ENCODE data around the gene GPX6.

DNA sequence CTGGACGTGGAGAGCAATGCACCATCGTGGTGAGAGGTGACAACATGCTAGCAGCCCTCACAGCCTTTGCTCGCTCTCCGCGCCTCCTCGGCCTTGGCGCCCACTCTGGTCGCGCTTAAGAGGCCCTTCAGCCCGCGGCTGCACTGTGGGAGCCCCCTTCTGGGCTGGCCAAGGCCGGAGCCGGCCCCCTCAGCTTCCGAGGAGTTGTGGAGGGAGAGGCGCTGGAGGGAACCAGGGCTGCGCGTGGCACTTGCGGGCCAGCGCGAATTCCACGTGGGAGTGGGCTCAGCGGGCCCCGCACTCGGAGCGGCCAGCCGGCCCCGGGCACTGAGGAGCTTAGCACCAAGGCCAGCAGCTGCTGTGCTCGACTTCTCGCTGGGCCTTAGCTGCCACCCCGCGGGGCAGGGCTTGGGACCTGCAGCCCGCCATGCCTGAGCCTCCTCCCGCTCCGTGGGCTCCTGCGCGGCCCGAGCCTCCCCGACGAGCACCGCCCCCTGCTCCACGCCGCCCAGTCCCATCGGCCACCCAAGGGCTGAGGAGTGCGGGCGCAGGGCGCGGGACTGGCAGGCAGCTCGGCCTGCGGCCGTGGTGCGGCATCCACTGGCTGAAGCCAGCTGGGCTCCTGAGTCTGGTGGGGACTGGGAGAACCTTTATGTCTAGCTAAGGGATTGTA, 3.8 kb downstream of the GPX6 start:
- TF ChIP-seq, protein P1, sequence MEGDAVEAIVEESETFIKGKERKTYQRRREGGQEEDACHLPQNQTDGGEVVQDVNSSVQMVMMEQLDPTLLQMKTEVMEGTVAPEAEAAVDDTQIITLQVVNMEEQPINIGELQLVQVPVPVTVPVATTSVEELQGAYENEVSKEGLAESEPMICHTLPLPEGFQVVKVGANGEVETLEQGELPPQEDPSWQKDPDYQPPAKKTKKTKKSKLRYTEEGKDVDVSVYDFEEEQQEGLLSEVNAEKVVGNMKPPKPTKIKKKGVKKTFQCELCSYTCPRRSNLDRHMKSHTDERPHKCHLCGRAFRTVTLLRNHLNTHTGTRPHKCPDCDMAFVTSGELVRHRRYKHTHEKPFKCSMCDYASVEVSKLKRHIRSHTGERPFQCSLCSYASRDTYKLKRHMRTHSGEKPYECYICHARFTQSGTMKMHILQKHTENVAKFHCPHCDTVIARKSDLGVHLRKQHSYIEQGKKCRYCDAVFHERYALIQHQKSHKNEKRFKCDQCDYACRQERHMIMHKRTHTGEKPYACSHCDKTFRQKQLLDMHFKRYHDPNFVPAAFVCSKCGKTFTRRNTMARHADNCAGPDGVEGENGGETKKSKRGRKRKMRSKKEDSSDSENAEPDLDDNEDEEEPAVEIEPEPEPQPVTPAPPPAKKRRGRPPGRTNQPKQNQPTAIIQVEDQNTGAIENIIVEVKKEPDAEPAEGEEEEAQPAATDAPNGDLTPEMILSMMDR (IDR thresholded peaks at IDR 0.05): no peak
- no peak for TF ChIP-seq POLR2A (IDR thresholded peaks at IDR 0.05)
